Neural progenitor cell (in vitro differentiated cells): ENCODE results near the gene MDH2. TPM values are rescaled to one million over a fixed set of nuclear protein-coding genes. Genes with fewer than 3 reads are reported as not detected.
A peak's percentile ranks its signal among the peaks of the same experiment; 100 is the strongest.

Source experiments
- DNase-seq: peaks from one replicate; pipeline ENCODE4 v3.0.0-alpha.2; 2016; ENCODE audit warnings: low spot score
- H2AFZ ChIP-seq: fragments of 200-600 bp; sonication (generic); replicated peaks from 2 replicates; pipeline ENCODE4 v1.6.1; 2016; ENCODE audit warnings: antibody characterized with exemption
- H3F3A ChIP-seq: fragments of 200-600 bp; sonication (generic); 2 replicates; pipeline ENCODE4 v1.6.1; 2016; ENCODE audit warnings: antibody characterized with exemption, low read depth
- H3K27ac ChIP-seq: fragments of 200-600 bp; sonication (generic); 2 replicates; pipeline ENCODE4 v1.5.1; 2016; ENCODE audit warnings: mild to moderate bottlenecking
- H3K27me3 ChIP-seq: fragments of 200-600 bp; sonication (generic); 2 replicates; pipeline ENCODE4 v1.6.1; 2016; ENCODE audit warnings: mild to moderate bottlenecking, moderate library complexity
- H3K36me3 ChIP-seq: fragments of 200-600 bp; sonication (generic); 2 replicates; pipeline ENCODE4 v1.5.1; 2016
- H3K4me1 ChIP-seq: fragments of 200-600 bp; sonication (generic); 2 replicates; pipeline ENCODE4 v1.6.1; 2016; ENCODE audit warnings: mixed run types
- H3K4me2 ChIP-seq: fragments of 200-600 bp; sonication (generic); 2 replicates; pipeline ENCODE4 v1.6.1; 2016
- H3K4me3 ChIP-seq: fragments of 200-600 bp; sonication (generic); 2 replicates; pipeline ENCODE4 v1.5.1; 2016
- H3K79me2 ChIP-seq: fragments of 200-600 bp; sonication (generic); 2 replicates; pipeline ENCODE4 v1.6.1; 2016; ENCODE audit warnings: low read depth
- H3K9ac ChIP-seq: fragments of 200-600 bp; sonication (generic); 2 replicates; pipeline ENCODE4 v1.6.1; 2016
- H3K9me3 ChIP-seq: fragments of 200-600 bp; sonication (generic); 2 replicates; pipeline ENCODE4 v1.5.1; 2016; ENCODE audit warnings: low read depth
- H4K20me1 ChIP-seq: fragments of 200-600 bp; sonication (generic); 2 replicates; pipeline ENCODE4 v1.6.1; 2016; ENCODE audit warnings: low read depth
- H3K27ac Mint-ChIP-seq: 3 replicates; pipeline ENCODE4 v1.8.0; 2021; ENCODE audit warnings: mixed read lengths
- H3K27me3 Mint-ChIP-seq: 2 replicates; pipeline ENCODE4 v1.8.0; 2022; ENCODE audit warnings: low read depth, mild to moderate bottlenecking, inconsistent platforms, moderate library complexity, mixed read lengths; ENCODE audit not compliant: insufficient read depth
- H3K36me3 Mint-ChIP-seq: 3 replicates; pipeline ENCODE4 v1.8.0; 2021; ENCODE audit warnings: mixed read lengths
- H3K4me1 Mint-ChIP-seq: 3 replicates; pipeline ENCODE4 v1.8.0; 2021; ENCODE audit warnings: mixed read lengths
- H3K4me3 Mint-ChIP-seq: 3 replicates; pipeline ENCODE4 v1.8.0; 2021; ENCODE audit warnings: mild to moderate bottlenecking, moderate library complexity, mixed read lengths
- H3K9me3 Mint-ChIP-seq: 3 replicates; pipeline ENCODE4 v1.8.0; 2020; ENCODE audit warnings: mixed read lengths
- CTCF ChIP-seq: fragments of 200-600 bp; sonication (generic); IDR thresholded peaks from 2 replicates; pipeline ENCODE4 v1.5.1; 2017; ENCODE audit warnings: antibody characterized with exemption, mild to moderate bottlenecking
- EZH2 ChIP-seq: fragments of 200-600 bp; sonication (generic); IDR thresholded peaks from 2 replicates; pipeline ENCODE4 v1.6.1; 2017; ENCODE audit warnings: antibody characterized with exemption, mild to moderate bottlenecking, moderate library complexity
- EZH2phosphoT487 ChIP-seq: fragments of 200-600 bp; sonication (generic); IDR thresholded peaks from 2 replicates; pipeline ENCODE4 v1.6.1; 2017; ENCODE audit warnings: antibody characterized with exemption
- total RNA-seq: library from RNA; depleted of rRNA; stranded (reverse); fragments of >200 nt; gene quantifications from 2 replicates; pipeline ENCODE4 v1.2.3, GENCODE V29; 2015; ENCODE audit warnings: low replicate concordance

MDH2 gene
- total RNA-seq, 1 donor from 2014 or later = 51.5 TPM

DNA sequence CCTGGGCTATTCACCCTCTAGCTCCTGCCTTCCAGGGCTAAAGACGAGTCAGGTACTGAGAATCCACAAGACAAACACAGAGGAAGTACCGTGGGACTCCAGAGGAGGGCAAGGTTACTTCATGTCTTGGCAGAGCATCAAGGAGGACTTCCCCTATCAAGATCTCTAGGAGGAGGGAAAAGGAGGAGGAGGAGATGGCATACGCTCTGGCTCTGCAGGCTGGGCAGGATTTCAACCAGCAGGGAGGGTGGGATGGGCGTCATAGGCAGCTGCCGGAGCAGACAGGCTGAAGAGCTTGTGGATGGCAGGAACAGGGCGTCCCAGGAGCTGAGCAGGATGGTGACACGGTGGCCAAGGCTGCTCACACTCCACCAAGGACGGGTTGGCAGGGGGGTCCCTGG lies 21.3 kb downstream of the MDH2 start:
- Histone ChIP-seq H4K20me1 (no peaks in the 10 kb centered on the region), H2AFZ (no peak overlapping the region), H3K9me3 (no peaks in the 10 kb centered on the region), H3K27me3 (no peaks in the 10 kb centered on the region), H3K9ac (no peak overlapping the region), H3K4me1 (peaks cover 7% of the 10 kb centered on the region), H3K4me2 (no peak overlapping the region), H3F3A (no peaks in the 10 kb centered on the region), H3K79me2 (no peaks in the 10 kb centered on the region), H3K27ac (no peak overlapping the region), H3K4me3 (no peak overlapping the region), H3K36me3 (no peaks in the 10 kb centered on the region)
- Mint-ChIP-seq H3K27me3 (peaks cover under 1% of the 10 kb centered on the region), H3K9me3 (no peaks in the 10 kb centered on the region), H3K27ac (peak overlapping the region; percentile 78), H3K4me3 (no peak overlapping the region), H3K36me3 (peaks cover 16% of the 10 kb centered on the region), H3K4me1 (peaks cover 8% of the 10 kb centered on the region)
- TF ChIP-seq EZH2 = no peak
- peak; percentile 23 for TF ChIP-seq CTCF
- peak; percentile 44 for DNase-seq

- peak; percentile 58 for DNase-seq
- H3F3A ChIP-seq = no peaks in the 10 kb centered on the region
- H3K79me2 ChIP-seq = no peaks in the 10 kb centered on the region
- Mint-ChIP-seq H3K27me3 (peaks cover 2% of the 10 kb centered on the region), H3K9me3 (no peaks in the 10 kb centered on the region), H3K4me1 (peaks cover 8% of the 10 kb centered on the region), H3K36me3 (peaks cover 4% of the 10 kb centered on the region), H3K27ac (peak overlapping the region; percentile 79), H3K4me3 (no peak overlapping the region)
- peak overlapping the region; percentile 60 for H3K9ac ChIP-seq
- H2AFZ ChIP-seq = peak overlapping the region; percentile 95
- H3K27me3 ChIP-seq = no peaks in the 10 kb centered on the region
- TF ChIP-seq EZH2 (no peak), CTCF (no peak), EZH2phosphoT487 (no peak)
- no peaks in the 10 kb centered on the region for H3K9me3 ChIP-seq
- peaks cover 7% of the 10 kb centered on the region for H3K4me1 ChIP-seq
- peak overlapping the region; percentile 22 for H3K27ac ChIP-seq
- H3K4me2 ChIP-seq = no peak overlapping the region
- no peaks in the 10 kb centered on the region for H3K36me3 ChIP-seq
- H3K4me3 ChIP-seq = no peak overlapping the region
- H4K20me1 ChIP-seq = no peaks in the 10 kb centered on the region
Measured at GRCh38 chr7:76071316-76072242, 23.7 kb downstream of the MDH2 start.

DNA sequence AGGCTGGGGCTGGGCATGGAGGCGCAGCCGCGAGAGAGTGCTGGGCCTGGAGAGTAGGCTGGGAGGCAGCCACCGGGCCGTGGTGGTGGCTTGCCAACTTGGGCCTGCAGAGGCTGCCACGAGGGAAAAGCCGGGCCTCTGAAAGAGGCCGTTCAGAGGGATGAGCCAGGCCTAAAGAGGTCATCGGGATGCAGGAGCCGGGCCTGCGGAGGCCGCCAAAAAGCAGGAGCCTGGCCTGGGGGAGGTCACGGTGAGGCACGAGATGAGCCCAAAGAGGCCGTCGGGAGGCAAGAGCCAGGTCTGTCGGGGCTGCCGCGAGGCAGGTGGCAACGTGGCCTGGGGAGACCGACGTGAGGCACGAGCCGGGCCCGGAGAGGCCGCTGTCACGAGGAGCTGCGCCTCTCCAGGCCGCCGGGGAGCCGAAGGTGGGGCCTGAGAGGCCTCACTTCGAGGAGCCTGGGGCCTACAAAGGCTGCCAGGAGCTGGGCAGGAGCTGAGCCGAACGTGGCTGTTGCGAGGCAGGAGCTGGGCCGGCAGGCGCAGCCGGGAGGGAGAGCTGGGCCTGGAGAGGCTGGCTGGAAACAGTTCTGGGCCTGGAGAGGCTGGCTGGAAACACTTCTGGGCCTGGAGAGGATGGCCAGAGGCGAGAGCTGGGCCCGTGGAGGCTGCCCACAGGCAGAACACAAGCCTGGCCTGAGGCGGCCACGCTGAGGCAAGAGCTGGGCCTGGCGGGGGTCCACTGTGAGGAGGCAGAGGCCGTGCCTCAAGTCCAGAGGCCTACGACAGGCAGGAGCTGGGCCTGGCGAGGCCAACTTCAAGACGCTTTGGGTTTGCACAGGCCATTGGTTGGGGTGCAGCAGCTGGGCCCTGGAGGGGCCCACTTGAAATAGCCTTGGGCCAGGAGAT lies 24.6 kb downstream of the MDH2 start:
- Histone ChIP-seq H3K4me1 (peaks cover 7% of the 10 kb centered on the region), H3F3A (no peaks in the 10 kb centered on the region), H2AFZ (peak overlapping the region; percentile 34), H3K9me3 (no peaks in the 10 kb centered on the region), H3K27me3 (no peaks in the 10 kb centered on the region), H3K4me3 (no peak overlapping the region), H3K27ac (no peak overlapping the region), H3K4me2 (no peak overlapping the region), H3K9ac (no peak overlapping the region), H3K36me3 (no peaks in the 10 kb centered on the region), H4K20me1 (no peaks in the 10 kb centered on the region), H3K79me2 (no peaks in the 10 kb centered on the region)
- Mint-ChIP-seq H3K27me3 (peaks cover 4% of the 10 kb centered on the region), H3K36me3 (no peaks in the 10 kb centered on the region), H3K4me3 (no peak overlapping the region), H3K27ac (peak overlapping the region; percentile 78), H3K9me3 (no peaks in the 10 kb centered on the region), H3K4me1 (peaks cover 8% of the 10 kb centered on the region)
- no peak for DNase-seq
- TF ChIP-seq EZH2phosphoT487 (no peak), CTCF (no peak), EZH2 (no peak)
